Activated T-cell treated with anti-CD3 and anti-CD28 coated beads for 24 hours (primary cell): ENCODE data around the gene SIX6.

Experiments
- DNase-seq: peaks from one replicate; pipeline ENCODE4 v3.0.0-alpha.2; 2020; ENCODE audit warnings: low read depth

Gene SIX6

DNA sequence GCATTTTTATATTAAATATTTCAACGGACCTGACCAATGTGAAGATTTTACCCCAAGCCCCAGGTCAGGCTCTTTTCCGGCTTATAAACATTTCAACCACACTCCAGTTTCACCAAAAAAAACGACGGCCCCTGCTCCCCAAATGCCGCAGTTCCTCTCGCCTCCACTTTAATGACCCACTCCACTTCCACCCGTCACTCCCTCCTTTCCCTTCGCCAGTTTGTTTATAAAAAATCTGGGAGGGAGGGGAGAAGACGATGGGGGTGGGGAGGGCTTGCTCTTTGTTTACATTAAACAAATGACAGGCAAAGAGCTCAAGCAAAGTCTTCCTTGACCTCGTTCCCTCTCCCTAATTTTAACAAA is 5.4 kb downstream of the SIX6 start:
- DNase-seq = no peak

- no peak for DNase-seq
Observed at GRCh38 chr14:60514741-60515491, 6.0 kb downstream of the SIX6 start.

GRCh38 chr14:60515511-60516289 is 6.8 kb downstream of the SIX6 start:
- no peak for DNase-seq

DNA sequence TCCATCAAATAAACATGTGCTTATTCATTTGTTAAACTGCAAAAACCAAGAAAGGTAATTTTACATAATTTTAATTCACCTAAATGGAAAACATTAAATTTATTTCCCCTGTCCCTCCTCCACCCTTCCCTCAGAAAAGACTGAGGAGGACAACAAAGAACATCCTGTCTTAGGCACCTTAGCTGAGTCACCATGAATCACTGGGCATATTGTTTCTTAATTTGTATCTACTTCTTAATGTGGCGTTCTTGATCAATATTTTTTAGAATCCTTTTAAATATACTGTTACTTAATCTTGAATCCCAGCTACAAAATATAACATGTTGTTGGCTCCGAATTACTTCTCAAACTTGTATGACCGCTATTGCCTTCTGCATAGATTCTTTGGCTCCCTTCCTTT is 23.5 kb downstream of the SIX6 start:
- DNase-seq = no peak

- no peak for DNase-seq
Observed at GRCh38 chr14:60537663-60538062, 28.7 kb downstream of the SIX6 start.

DNA sequence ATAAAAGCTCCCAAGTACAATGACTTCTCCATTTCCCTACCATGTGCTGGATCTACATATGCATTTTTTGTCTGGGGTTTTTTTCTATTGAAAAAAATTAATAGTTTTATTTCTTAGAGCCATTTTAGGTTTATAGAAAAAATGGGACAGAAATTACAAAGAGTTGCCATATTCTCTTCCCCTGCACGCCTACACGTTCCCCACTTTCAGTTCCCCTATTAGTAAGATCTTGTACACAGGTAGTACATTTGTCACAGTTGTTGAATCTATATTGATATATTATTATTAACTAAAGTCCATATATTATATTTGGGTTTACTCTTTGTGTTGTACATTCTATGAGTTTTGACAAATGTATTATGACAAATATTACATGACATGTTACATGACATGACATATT is 35.7 kb downstream of the SIX6 start:
- DNase-seq = no peak

DNA sequence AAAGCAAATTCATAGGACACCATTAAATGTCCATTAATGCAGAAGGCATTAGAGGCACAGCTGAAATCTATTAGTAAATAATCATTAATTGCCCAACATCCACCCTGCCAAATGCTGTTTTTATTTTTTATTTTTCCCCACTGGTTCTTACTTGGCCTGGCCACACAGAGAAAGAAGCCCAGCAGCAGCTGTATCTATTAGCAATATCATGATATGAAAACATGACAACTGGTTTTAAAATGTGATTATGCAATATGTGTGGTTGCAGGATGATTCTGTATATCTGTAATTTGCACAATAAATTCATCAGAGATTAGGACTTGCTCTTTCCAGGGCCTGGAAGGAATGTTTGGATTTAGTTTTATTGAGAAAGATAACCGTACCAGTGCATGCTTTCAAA is 44.9 kb downstream of the SIX6 start:
- no peak for DNase-seq

- DNase-seq = no peak
Observed at GRCh38 chr14:60561845-60562746, 53.1 kb downstream of the SIX6 start.
